Body of pancreas (tissue), 4 donors: ENCODE data around the gene MYLIP. TPM values are rescaled to one million over a fixed set of nuclear protein-coding genes. Genes with fewer than 3 reads are reported as not detected.

ENCODE experiments used
- ATAC-seq: fragments of 150-250 bp; one replicate; pipeline ENCODE4 v1.9.1; 2016
- DNase-seq, 4 donors: peaks; one replicate each; pipeline ENCODE4 v3.0.0-alpha.2; 2019
- H3K27ac ChIP-seq, 4 donors: fragments of 200-600 bp; sonication (generic); 1 replicate in 3 of 4; 2 replicates in 1 of 4; pipeline versions ENCODE4 v1.5.1 to v1.6.1; 2016 to 2019; ENCODE audit warnings: mild to moderate bottlenecking in 1 of 4, mixed read lengths in 1 of 4, moderate library complexity in 1 of 4
- H3K27me3 ChIP-seq, 2 donors: fragments of 200-600 bp; sonication (generic); one replicate each; pipeline ENCODE4 v1.6.0; 2016; ENCODE audit warnings: mild to moderate bottlenecking in 1 of 2
- H3K36me3 ChIP-seq, 2 donors: fragments of 200-600 bp; sonication (generic); replicated peaks in 1 of 2; 2 replicates each; pipeline ENCODE4 v1.5.1; 2016; ENCODE audit warnings: low read depth in 2 of 2; ENCODE audit not compliant: insufficient read depth in 1 of 2
- H3K4me1 ChIP-seq: fragments of 200-600 bp; sonication (generic); one replicate; pipeline ENCODE4 v1.6.0; 2016
- H3K4me3 ChIP-seq, 2 donors: fragments of 200-600 bp; sonication (generic); 1 replicate in 1 of 2; 2 replicates in 1 of 2; pipeline ENCODE4 v1.5.1; 2016 to 2019
- H3K9me3 ChIP-seq, 3 donors: fragments of 200-600 bp; sonication (generic); 1 replicate in 2 of 3; 2 replicates in 1 of 3; pipeline ENCODE4 v1.5.1; 2016
- CTCF ChIP-seq, 7 experiments: fragments of 450-650 bp in 4 of 7; fragments of 200-600 bp in 3 of 7; sonication (generic) in 3 of 7; IDR thresholded peaks; one replicate each; pipeline ENCODE4 v1.5.1; 2016 to 2019; ENCODE audit warnings: antibody characterized with exemption in 7 of 7
- POLR2A ChIP-seq, 3 donors: fragments of 450-650 bp; IDR thresholded peaks; one replicate each; pipeline ENCODE4 v1.6.1; 2016; ENCODE audit warnings: antibody characterized with exemption in 3 of 3, mild to moderate bottlenecking in 2 of 3
- WGBS, 2 donors: methylation state at CpG; one replicate each; pipeline ENCODE4 v1.1.5; 2017; 5-methylcytosine and 5-hydroxymethylcytosine counted together
- intact Hi-C: fragments of 100-400 bp; cut with DNase I; formaldehyde crosslinking; loops from one replicate; pipeline ENCODE4 v1.15.1; 2023
- total RNA-seq, 2 donors: library from RNA; depleted of rRNA; stranded (reverse); fragments of >200 nt; gene quantifications; one replicate each; pipeline ENCODE4 v1.1.0, GENCODE V29; 2016

The MYLIP gene
- total RNA-seq, 2 donors from 2014 or later, result 13.2 to 28.7 TPM

GRCh38 chr6:16157909-16158308 lies 29.0 kb downstream of the MYLIP start:
- H3K4me3 ChIP-seq, result no peak overlapping the region
- WGBS, 2 donors, result 48 to 70% methylated on average over 11 of the region's 11 CpGs
- TF ChIP-seq CTCF (IDR thresholded peaks at IDR 0.05) (no peak), POLR2A (IDR thresholded peaks at IDR 0.05) (no peak)
- no peaks in the 10 kb centered on the region for H3K4me1 ChIP-seq
- no peaks in the 10 kb centered on the region for H3K27me3 ChIP-seq
- H3K9me3 ChIP-seq, result no peaks in the 10 kb centered on the region
- H3K27ac ChIP-seq, result no peak overlapping the region
- intact Hi-C loops, result no loop called here
- H3K36me3 ChIP-seq, result no peaks in the 10 kb centered on the region
- ATAC-seq, result no peak
- peak in 3 of 4 donors; percentile 27 to 34 (median 31) for DNase-seq

- Histone ChIP-seq H3K4me3 (no peak overlapping the region), H3K27ac (no peak overlapping the region), H3K36me3 (no peaks in the 10 kb centered on the region), H3K27me3 (no peaks in the 10 kb centered on the region), H3K4me1 (no peaks in the 10 kb centered on the region), H3K9me3 (no peaks in the 10 kb centered on the region)
- TF ChIP-seq POLR2A (IDR thresholded peaks at IDR 0.05), result no peak
- TF ChIP-seq CTCF (IDR thresholded peaks at IDR 0.05), result no peak
- intact Hi-C loops, result no loop called here
- no peak for ATAC-seq
- no peak for DNase-seq
- WGBS, 2 donors, result 78 to 88% methylated on average over 7 of the region's 7 CpGs
These were observed 30.2 kb downstream of the MYLIP start for GRCh38 chr6:16158943-16159557.

GRCh38 chr6:16160794-16161193 lies 31.9 kb downstream of the MYLIP start:
- no peaks in the 10 kb centered on the region for H3K9me3 ChIP-seq
- no peak for ATAC-seq
- no peaks in the 10 kb centered on the region for H3K36me3 ChIP-seq
- H3K4me1 ChIP-seq, result no peaks in the 10 kb centered on the region
- WGBS, 2 donors, result 90 to 100% methylated on average over 5 to 11 of the region's 11 CpGs
- H3K4me3 ChIP-seq, result no peak overlapping the region
- intact Hi-C loops, result no loop called here
- no peaks in the 10 kb centered on the region for H3K27me3 ChIP-seq
- TF ChIP-seq POLR2A (IDR thresholded peaks at IDR 0.05) (no peak), CTCF (IDR thresholded peaks at IDR 0.05) (no peak)
- no peak overlapping the region for H3K27ac ChIP-seq
- DNase-seq, result no peak

GRCh38 chr6:16162003-16162402 lies 33.1 kb downstream of the MYLIP start:
- Histone ChIP-seq H3K36me3 (no peaks in the 10 kb centered on the region), H3K9me3 (no peaks in the 10 kb centered on the region), H3K4me1 (no peaks in the 10 kb centered on the region), H3K27me3 (no peaks in the 10 kb centered on the region), H3K27ac (no peak overlapping the region), H3K4me3 (no peak overlapping the region)
- intact Hi-C loops, result no loop called here
- DNase-seq, result no peak
- TF ChIP-seq CTCF (IDR thresholded peaks at IDR 0.05), result no peak
- ATAC-seq, result no peak
- 82 to 86% methylated on average over 2 of the region's 2 CpGs for WGBS, 2 donors

- no peaks in the 10 kb centered on the region for H3K9me3 ChIP-seq
- intact Hi-C loops, result no loop called here
- H3K4me3 ChIP-seq, result no peak overlapping the region
- WGBS, 2 donors, result 53 to 59% methylated on average over 1 of the region's 1 CpG
- DNase-seq (no peak), ATAC-seq (no peak)
- no peaks in the 10 kb centered on the region for H3K27me3 ChIP-seq
- H3K36me3 ChIP-seq, result no peaks in the 10 kb centered on the region
- H3K4me1 ChIP-seq, result no peaks in the 10 kb centered on the region
- TF ChIP-seq CTCF (IDR thresholded peaks at IDR 0.05) (no peak), POLR2A (IDR thresholded peaks at IDR 0.05) (no peak)
- no peak overlapping the region for H3K27ac ChIP-seq
These were observed 34.2 kb downstream of the MYLIP start for GRCh38 chr6:16163066-16163465.
